ENCODE results near the gene CLHC1. TPM values are rescaled to one million over a fixed set of nuclear protein-coding genes. Genes with fewer than 3 reads are reported as not detected.

The CLHC1 gene
- total RNA-seq, 1 experiment from 2014 or later, result 9.2 TPM

DNA sequence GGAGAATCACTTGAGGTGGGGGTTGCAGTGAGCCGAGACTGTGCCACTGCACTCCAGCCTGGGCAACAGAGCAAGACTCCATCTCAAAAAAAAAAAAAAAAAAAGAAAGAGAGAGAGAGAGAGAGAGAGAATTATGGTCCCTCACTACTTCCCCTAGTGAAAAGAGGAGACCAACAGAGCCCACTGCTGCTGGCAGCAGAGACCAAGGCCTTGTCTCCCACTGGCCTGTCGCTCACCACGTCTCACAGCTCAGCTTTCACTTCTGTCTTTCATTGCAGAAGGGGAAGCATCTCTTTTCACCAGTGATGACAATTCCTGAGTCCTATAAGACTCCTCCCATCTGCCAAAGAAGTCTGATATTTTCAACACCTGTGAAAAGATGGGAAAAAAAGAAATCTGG lies 81.3 kb downstream of the CLHC1 start:
- TF ChIP-seq, protein P1, sequence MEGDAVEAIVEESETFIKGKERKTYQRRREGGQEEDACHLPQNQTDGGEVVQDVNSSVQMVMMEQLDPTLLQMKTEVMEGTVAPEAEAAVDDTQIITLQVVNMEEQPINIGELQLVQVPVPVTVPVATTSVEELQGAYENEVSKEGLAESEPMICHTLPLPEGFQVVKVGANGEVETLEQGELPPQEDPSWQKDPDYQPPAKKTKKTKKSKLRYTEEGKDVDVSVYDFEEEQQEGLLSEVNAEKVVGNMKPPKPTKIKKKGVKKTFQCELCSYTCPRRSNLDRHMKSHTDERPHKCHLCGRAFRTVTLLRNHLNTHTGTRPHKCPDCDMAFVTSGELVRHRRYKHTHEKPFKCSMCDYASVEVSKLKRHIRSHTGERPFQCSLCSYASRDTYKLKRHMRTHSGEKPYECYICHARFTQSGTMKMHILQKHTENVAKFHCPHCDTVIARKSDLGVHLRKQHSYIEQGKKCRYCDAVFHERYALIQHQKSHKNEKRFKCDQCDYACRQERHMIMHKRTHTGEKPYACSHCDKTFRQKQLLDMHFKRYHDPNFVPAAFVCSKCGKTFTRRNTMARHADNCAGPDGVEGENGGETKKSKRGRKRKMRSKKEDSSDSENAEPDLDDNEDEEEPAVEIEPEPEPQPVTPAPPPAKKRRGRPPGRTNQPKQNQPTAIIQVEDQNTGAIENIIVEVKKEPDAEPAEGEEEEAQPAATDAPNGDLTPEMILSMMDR (conservative IDR thresholded peaks at IDR 0.05), result no peak
- Histone ChIP-seq H4K20me1 (ENCODE audit: control insufficient read depth, insufficient read depth, insufficient read length) (no peaks in the 10 kb centered on the region), H4K5ac (ENCODE audit: insufficient read length, low read depth, low read length) (no peak overlapping the region), H3K79me2 (ENCODE audit: insufficient read depth, low read length) (no peaks in the 10 kb centered on the region), H3K23ac (ENCODE audit: insufficient read length, low read depth, low read length) (no peak overlapping the region), H3K4me2 (ENCODE audit: insufficient read depth, insufficient read length, low read length) (no peak overlapping the region), H2BK20ac (ENCODE audit: low read depth, low read length, poor library complexity, severe bottlenecking) (no peak overlapping the region), H3K27ac (ENCODE audit: insufficient read length, low read depth, low read length) (no peak overlapping the region), H3K14ac (ENCODE audit: insufficient read depth, low read length) (no peak overlapping the region), H2AK5ac (ENCODE audit: insufficient read length, low read length) (no peak overlapping the region), H3K79me1 (ENCODE audit: insufficient read depth, low read depth, low read length, poor library complexity, severe bottlenecking) (no peaks in the 10 kb centered on the region), H2BK15ac (ENCODE audit: low read depth, low read length) (no peak overlapping the region), H2BK5ac (ENCODE audit: insufficient read length, low read length) (no peak overlapping the region), H2AFZ (ENCODE audit: low read length) (no peak overlapping the region), H3T11ph (ENCODE audit: low read length) (no peak overlapping the region), H3K27me3 (ENCODE audit: insufficient read depth, low read length) (no peaks in the 10 kb centered on the region), H3K4ac (ENCODE audit: low read depth, low read length) (no peak overlapping the region), H3K9me3 (ENCODE audit: control insufficient read depth, low read depth, low read length) (no peaks in the 10 kb centered on the region), H3K18ac (ENCODE audit: insufficient read length, low read depth, low read length) (no peak overlapping the region), H3K56ac (ENCODE audit: insufficient read length, low read depth, low read length) (no peak overlapping the region), H2BK12ac (ENCODE audit: insufficient read length, low read depth, low read length) (no peak overlapping the region), H3K23me2 (ENCODE audit: insufficient read length, low read depth, low read length, poor library complexity, severe bottlenecking) (no peaks in the 10 kb centered on the region), H3K4me1 (ENCODE audit: insufficient read depth, low read length) (no peaks in the 10 kb centered on the region), H4K91ac (ENCODE audit: insufficient read length, low read depth, low read length) (no peak overlapping the region), H4K8ac (replicated peaks; ENCODE audit: insufficient read length, low read depth, low read length) (no peak overlapping the region), H2BK120ac (ENCODE audit: low read depth, low read length, poor library complexity, severe bottlenecking) (no peak overlapping the region), H3K9ac (ENCODE audit: extremely low read depth, insufficient read length, low read length) (no peak overlapping the region)
- Mint-ChIP-seq H3K27ac (no peak overlapping the region), H3K4me1 (peaks cover 17 to 22% of the 10 kb centered on the region in 2 experiments), H3K4me3 (no peak overlapping the region), H3K27me3 (ENCODE audit: low read depth) (no peaks in the 10 kb centered on the region), H3K36me3 (ENCODE audit: insufficient read depth in 1 of 3, low read depth in 3 of 3) (no peaks in the 10 kb centered on the region), H3K9me3 (no peaks in the 10 kb centered on the region)
- no peak for DNase-seq
- no CpG with 5 or more reads among the region's 3 CpGs for WGBS (ENCODE audit: extremely low coverage, insufficient read length, low lambda C conversion rate)

All from H9 (cell line).